GM18907 (cell line): ENCODE measurements around the gene GID4.

Source experiments
- ATAC-seq: cut with Tn5 transposase; IDR thresholded peaks from one replicate; pipeline ENCODE4 v1.9.1; 2021; ENCODE audit warnings: mild to moderate bottlenecking, moderate library complexity; ENCODE audit not compliant: unreplicated experiment

The GID4 gene

GRCh38 chr17:18015593-18015992, 23.6 kb upstream of the GID4 start:
- ATAC-seq, result no peak

- no peak for ATAC-seq
Measured at GRCh38 chr17:18016426-18016825, 22.8 kb upstream of the GID4 start.

DNA sequence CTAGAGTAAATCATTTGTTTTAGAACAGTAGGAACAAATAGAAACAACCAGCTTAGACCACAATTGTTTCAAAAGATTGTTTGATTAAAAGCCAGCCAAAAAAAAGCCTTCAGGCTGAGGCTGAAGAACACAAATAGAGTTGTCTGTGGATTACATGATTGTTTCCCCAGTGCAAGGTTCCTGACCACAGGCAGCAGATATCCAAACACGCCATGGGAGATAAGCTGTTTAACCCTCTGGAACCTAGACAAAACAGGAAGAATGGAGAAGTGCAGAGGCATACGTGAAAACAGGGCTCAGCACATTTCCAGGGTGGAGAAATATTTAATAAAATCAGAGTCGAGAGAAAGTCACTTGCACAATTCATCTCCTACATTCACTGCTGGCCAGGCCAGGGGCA, 21.2 kb upstream of the GID4 start:
- no peak for ATAC-seq

DNA sequence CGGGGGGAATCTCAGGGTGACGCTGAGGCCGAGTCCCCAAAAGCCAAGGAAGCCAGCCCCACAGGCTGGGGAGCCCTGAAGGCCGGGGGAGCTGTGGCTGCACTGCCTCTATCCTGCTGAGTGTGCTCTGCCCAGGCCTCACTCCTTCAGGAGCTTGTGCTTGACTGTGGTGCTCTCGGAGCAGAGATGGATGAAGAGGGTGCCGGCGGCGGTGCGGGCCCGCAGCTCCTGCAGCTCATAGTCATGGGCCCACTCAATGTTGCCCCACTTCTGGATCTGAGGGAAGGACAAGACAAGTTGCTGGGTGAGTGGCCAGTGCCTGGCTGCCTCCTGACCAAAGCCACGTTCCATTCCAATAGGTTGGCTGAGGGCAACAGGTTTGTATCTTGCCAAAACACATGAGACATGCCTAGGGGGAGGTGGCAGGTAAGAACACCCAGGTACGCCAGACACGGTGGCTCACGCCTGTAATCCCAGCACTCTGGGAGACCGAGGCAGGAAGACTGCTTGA, 20.7 kb upstream of the GID4 start:
- ATAC-seq, result no peak

DNA sequence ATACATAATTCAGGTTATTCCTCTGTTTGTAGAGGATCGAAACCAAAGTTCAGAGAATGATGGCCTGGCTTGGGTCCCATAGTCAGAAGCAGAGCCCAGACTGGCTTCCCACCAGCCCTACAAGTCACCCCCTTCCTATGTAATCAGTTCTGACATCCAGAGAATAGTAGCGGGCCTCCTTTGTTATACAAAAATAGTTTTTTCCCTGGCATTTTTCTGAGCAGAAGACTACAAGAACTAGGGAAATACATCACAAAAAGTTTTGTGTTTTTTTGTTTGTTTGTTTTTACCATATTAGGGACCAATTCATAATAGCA, 19.4 kb upstream of the GID4 start:
- ATAC-seq, result no peak

DNA sequence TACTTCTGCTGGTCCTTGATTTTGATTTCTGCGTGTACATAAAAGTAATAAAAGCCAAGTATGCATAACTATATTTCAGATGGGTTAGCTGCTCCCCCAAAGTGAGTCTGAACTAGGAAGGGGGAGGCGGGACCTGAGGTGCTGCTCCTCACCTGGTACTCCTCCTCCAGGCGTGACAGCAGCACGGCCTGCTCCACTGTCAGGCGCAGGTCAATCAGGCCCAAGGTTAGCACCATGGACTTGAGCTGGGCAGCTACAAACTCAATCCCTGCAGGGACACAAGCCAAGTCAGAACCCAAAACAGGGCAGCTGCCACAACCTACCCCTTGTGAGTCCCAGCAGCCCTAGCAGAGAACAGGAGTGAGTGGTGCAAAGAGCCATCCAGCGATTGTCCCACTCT, 18.2 kb upstream of the GID4 start:
- ATAC-seq, result no peak

DNA sequence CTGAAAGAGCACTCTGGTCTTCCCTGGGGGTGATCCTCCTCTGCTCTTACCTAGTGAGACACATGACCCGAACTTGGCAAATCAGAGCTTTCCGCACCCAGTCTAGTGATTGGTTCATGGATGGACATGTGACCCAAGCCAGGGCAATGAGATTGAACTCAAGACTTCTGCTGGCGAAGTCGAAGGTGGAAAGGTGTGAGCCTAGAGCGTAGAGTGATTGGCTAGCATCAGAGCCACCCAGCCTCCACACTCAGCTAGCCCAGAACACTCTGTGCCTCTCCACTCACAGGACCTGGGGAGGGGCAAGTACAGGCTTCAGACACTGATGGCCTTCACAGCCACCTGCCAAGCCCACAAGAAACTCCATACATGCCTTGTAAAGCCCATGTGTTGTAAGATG, 17.8 kb upstream of the GID4 start:
- no peak for ATAC-seq

DNA sequence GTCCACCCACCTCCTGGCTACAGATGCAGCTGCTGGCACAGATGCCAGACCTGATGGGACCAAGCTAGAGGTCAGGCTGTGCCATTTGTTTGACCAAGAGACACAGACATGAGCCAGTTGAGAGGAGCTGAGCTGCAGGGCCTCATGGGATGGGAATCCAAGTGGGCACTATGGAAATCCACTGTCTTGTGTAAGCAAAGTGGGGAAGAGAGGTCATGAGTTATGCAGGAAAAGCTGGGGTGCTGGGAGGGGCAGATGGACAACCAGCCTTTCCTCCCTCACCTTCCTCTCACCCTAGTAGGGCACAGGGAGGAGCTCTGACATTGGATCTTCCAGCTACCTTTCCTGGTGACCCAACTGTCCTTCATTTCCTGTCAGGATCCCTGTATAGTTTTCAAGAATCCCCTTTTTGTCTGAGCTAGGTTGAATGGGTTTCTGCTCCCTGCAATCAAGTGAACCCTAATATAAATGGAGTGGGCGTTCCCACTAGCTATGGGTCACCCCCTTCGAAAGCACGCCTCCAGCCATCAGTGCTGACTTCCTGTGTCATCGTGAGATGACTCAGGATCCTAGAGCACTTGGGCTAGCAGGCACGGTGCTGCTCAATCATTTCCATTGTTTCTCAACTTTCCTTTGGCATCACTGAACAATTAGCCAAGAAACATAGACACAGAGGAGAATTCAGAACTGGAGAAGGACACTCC, 13.8 kb upstream of the GID4 start:
- ATAC-seq, result peak; percentile 65

DNA sequence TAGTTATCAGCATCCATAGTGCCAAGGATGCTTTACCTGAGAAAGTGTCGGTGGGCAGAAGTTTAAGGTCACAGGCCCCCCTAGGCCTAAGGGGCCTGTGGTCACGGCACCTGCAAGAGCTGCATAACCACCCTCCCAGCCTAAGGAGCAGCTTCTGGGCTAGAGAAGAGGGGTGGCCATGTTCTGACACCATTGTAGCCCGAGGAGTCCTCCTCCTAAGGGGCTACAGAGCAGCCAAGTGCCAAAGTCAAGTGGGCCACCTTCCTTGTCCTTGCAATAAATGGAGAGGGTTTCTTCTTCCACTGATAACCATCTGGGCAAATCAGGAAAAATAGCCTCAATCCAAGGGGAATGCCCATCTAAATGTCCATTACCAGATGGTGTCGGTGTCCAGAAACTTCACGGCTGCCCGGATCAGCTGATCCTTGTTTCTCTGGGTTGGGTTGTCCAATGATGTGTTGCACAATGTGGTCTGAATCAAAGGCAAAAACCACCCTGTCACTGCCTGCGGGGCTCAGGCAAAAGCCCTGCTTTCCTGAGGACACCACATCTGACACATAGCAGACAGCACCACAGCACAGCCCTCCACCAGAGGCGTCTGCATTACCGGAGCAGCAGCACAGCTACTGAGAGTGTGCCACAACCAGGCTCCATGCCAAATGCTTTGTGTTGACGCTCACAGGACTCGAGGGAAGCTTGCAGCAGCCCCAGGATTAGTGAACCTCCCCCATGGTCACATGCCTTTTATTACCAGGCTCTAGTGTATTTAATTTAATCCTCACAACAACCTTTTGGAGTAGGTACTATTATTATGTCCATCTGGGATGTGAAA, 13.0 kb upstream of the GID4 start:
- ATAC-seq, result no peak

DNA sequence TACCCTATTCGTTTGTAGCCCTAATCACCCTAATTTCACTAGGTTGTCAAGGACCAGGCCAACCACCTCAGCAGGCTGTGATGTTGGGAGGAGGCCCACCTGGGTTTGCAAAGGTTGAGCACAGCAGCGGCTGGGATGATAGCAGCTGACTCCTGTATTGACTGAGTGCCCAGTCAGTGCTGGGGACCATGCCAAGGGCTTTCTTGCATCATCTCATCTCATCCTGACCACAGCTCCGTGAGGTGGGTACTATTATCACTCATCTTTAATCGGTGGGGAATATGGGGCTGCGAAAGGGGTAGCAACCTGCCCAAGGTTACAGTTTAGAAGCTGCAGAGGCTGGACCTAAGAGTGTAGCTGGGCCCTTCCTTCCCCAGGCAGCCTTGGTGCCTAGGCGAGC, 11.9 kb upstream of the GID4 start:
- ATAC-seq, result no peak

- no peak for ATAC-seq
Measured at GRCh38 chr17:18028114-18028951, 10.9 kb upstream of the GID4 start.

DNA sequence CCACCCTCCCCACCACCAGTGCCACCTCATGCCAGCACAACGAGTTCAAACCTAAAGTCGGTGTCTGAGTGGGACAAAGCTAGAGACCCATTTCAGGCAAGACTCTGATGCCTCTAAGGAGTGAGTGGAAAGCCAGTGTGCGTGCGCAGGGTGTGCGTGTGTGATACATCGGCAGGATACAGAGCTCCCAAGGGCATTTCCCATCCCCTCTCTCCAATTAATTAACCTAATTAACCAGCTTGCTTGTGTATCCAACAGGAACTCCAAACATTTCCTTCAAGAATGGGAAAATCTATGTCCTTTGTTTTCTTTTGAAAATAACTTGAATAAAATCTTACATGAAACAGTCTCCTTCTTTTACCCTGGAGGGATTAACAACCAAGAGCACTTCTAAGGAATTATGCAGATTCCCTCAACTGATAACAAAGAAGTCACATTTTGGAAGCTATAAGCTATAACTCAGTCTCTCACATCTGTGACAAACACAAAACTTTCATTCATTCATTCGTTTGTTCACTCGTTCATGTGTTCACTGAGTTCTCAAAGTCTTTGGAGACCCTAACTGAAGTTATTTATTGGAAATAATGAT, 10.2 kb upstream of the GID4 start:
- ATAC-seq, result no peak

GRCh38 chr17:18031955-18032354, 7.3 kb upstream of the GID4 start:
- no peak for ATAC-seq

DNA sequence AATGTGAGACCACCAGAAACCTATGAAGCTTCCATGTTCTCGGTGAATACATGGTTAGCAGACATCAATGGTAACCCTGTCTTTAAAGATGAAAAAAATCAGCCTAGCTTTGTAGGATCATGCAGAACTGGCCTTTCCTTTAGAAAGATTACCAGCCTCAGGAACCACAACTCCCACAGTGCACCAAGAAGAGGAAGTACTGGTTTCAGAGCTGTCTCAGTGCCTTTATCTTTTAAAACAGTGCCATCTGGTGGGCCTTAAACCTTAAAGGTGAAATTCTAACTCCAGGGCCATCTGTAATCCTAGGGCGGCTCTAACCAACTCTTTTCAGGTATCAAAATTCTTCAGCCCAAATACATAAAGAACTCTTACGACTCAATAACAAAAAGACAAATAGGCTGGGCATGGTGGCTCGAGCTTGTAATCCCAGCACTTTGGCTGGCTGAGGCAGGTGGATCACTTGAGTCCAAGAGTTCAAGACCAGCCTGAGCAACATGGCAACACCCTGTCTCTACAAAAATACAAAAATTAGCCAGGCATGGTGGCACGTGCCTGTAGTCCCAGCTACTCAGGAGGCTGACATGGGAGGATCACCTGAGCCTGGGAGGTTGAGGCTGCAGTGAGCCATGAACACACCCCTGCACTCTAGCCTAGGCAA, 5.6 kb upstream of the GID4 start:
- peak; percentile 63 for ATAC-seq

DNA sequence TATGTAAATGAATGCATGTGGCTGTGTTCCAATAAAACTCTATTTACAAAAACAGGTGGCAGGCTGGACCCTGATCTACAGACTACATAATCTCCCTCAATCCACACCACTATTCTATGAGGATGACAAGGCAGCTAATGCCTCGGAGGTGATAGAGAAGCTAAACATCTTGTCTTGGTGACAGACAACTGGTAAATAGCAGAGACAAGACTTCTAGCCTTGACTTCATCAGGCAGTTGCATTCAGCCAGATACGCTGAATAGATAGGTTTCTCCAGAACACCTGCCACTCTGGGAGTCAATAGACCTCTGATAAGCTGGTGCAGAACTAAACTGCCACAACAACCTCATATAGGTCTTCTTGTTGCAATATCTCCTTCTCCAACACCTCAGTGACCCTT, 3.5 kb upstream of the GID4 start:
- ATAC-seq, result no peak

GRCh38 chr17:18037486-18037885, 1.7 kb upstream of the GID4 start:
- ATAC-seq, result no peak

DNA sequence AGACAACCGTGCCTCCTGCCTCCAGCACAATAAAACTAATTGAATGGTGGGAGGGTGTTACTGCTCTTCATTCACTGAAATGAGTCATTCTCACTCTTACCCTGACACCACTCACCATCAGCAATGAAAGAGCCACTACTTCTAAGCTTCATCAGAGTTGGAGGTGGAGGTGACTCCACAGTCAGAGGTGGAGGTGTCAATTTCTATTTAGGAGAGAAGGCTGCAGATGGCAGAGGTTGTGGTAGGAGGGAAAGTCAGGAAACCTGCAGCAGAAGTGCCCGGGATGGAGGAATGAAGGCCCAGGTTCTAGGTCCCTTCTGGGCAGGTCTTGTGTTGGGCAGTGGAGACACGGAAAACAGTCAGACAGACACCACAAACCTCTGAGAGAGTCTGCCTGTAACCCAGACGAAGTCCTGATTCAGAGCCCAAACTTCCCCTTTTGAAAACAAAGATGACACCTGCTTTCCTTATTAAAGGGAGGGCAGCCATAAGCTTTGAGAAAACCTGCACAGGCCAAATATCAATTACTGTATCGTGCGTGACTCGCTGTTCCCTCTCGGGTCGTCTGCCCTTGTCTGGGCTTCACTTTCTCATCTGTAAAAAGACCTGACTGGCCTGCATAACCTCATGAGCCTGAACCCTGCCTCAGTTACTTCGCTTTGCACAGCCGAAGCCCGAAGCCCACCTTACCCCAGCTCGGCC, 908 bp upstream of the GID4 start:
- ATAC-seq, result no peak

DNA sequence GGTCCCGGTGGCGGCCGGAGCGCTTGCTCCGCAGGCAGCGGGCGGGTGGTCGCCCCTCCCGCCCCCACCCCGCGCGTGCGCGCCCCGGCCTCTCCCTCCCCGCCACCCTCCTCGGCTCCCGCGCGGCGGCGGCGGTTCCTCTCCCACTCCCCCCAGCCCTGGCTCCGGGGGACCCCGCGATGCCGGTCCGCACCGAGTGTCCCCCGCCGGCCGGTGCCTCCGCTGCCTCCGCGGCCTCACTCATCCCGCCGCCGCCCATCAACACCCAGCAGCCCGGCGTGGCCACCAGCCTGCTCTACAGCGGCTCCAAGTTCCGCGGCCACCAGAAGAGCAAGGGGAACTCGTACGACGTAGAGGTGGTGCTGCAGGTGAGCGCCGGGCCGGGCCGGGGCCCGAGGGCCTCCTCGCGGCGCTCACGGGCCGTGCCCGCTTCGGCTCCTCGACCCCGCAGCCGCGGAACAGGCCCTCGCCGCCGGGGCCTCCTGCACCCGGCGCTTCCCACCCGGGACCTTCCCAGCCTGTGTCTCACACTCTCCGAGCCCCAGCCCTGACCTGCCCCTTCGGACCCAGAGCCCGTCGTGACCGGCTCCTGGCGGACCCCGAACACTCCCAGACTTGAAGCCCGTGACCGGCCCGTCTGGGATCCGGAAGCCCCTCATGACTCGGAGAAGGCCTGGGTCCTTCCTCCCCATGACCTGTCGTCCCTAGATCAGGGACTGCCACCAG, 490 bp downstream of the GID4 start:
- ATAC-seq, result peak; percentile 31

GRCh38 chr17:18040261-18040858, 1.2 kb downstream of the GID4 start:
- no peak for ATAC-seq
